BLaER1 (cell line): ENCODE results near the gene SYNJ2.

Experiments used
- H3K27ac ChIP-seq: shearing (Covaris generic); formaldehyde crosslinking; 2 replicates; pipeline ENCODE4 v1.8.1; 2022
- H3K27me3 ChIP-seq: shearing (Covaris generic); formaldehyde crosslinking; 2 replicates; pipeline ENCODE4 v1.8.1; 2022
- H3K36me3 ChIP-seq: shearing (Covaris generic); formaldehyde crosslinking; 2 replicates; pipeline ENCODE4 v1.8.1; 2022
- H3K4me1 ChIP-seq: shearing (Covaris generic); formaldehyde crosslinking; 2 replicates; pipeline ENCODE4 v1.8.1; 2022
- H3K4me2 ChIP-seq: shearing (Covaris generic); formaldehyde crosslinking; 2 replicates; pipeline ENCODE4 v1.8.1; 2022
- H3K4me3 ChIP-seq: shearing (Covaris generic); formaldehyde crosslinking; 2 replicates; pipeline ENCODE4 v1.8.1; 2022
- H3K9ac ChIP-seq: shearing (Covaris generic); formaldehyde crosslinking; 2 replicates; pipeline ENCODE4 v1.8.1; 2022
- H3K9me3 ChIP-seq: shearing (Covaris generic); formaldehyde crosslinking; 2 replicates; pipeline ENCODE4 v1.8.1; 2022
- H4K20me1 ChIP-seq: shearing (Covaris generic); formaldehyde crosslinking; 2 replicates; pipeline ENCODE4 v1.8.1; 2022
- Cebpa-rat ChIP-seq: shearing (Covaris generic); IDR thresholded peaks from 2 replicates; pipeline ENCODE4 v1.8.1; 2022

The SYNJ2 gene

DNA sequence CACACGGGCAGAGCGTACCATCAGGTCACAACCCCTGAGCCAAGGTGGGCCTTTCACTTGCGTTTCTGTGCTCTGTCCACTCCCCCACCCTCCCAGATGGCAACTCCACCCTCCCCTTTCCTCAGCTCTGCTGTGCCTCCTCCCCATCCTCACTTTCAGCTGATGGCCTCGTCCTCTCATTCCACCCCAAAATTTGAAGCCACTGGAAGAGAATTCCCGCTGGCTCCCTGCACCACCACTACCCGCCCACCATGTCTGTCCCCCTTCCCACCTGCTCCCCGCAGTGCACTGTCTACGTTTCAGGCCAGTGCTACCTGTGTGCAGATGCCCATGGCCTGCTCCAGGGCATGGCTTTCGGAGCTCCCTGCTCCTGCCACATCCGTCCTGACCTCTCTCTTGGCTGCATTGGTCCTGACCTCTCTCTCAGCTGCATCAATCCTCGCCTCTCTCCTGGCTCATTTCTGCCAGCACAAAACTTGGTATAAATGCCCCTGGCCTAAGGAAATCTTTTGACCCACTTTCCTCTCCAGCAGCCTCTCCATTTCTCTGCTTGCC is 24.0 kb downstream of the SYNJ2 start:
- H3K4me1 ChIP-seq = peaks cover 32% of the 10 kb centered on the region
- H3K36me3 ChIP-seq = 0 out of 2 replicates have a peak, but pooled peaks cover 4% of the 10 kb centered on the region
- no peak overlapping the region for H3K9ac ChIP-seq
- H3K27ac ChIP-seq = no peak overlapping the region
- no peaks in the 10 kb centered on the region for H3K9me3 ChIP-seq
- no peaks in the 10 kb centered on the region for H4K20me1 ChIP-seq
- no peak overlapping the region for H3K4me2 ChIP-seq
- TF ChIP-seq Cebpa-rat = no peak
- H3K27me3 ChIP-seq = no peaks in the 10 kb centered on the region
- H3K4me3 ChIP-seq = no peak overlapping the region

DNA sequence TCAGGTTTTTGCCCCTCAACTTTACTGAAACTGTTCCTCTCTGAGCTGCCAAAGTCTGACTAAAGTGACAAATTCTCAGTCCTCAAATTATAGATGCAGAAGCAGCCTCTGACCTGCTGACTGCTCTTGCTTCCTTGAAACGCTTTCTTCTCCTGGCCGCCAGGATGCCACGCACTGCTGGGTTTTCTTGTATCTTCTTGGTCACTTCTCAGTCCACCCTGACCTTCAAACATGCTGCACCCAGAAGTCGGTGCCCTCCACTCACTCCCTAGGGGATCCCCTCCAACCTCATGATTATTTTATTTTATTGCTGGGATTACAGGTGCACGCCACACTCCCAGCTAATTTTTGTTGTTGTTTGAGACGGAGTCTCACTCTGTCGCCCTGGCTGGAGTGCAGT is 24.7 kb downstream of the SYNJ2 start:
- Histone ChIP-seq H3K4me3 (no peak overlapping the region), H4K20me1 (no peaks in the 10 kb centered on the region), H3K27ac (no peak overlapping the region), H3K4me1 (peaks cover 37% of the 10 kb centered on the region), H3K9ac (no peak overlapping the region), H3K9me3 (no peaks in the 10 kb centered on the region), H3K4me2 (no peak overlapping the region), H3K36me3 (0 out of 2 replicates have a peak, but pooled peaks cover 4% of the 10 kb centered on the region), H3K27me3 (no peaks in the 10 kb centered on the region)
- no peak for TF ChIP-seq Cebpa-rat

DNA sequence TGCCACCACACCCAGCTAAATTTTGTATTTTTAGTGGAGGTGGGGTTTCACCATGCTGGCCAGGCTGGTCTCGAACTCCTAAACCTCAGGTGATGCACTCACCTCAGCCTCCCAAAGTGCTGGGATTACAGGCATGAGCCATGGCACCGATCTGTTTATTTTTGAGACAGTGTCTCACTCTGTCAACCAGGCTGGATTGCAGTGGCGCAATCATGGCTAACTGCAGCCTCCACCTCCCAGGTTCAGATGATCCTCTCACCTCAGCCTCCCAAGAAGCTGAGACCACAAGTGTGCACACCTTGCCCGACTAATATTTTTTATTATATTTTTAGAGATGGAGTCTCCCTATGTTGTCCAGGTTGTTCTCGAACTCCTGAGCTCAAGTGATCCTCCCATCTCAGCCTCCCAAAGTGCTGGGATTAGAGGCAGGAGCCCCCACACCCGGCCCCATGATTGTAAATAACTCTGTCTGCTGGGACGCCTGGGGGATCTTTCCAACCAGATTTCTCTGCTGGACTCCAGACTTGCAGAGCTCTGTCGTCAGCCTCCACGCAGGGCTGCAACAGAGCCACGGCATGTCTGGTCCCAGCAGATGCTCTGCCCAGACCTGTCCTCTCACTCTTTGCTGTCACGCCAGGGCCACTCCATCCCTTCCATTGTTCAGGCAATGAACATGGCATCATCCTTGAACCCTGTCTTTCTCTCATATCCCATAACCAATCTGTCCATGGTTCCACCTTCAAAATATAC is 25.3 kb downstream of the SYNJ2 start:
- no peaks in the 10 kb centered on the region for H3K27me3 ChIP-seq
- no peak overlapping the region for H3K9ac ChIP-seq
- H3K9me3 ChIP-seq = no peaks in the 10 kb centered on the region
- peaks cover 42% of the 10 kb centered on the region for H3K4me1 ChIP-seq
- no peak overlapping the region for H3K4me3 ChIP-seq
- H3K27ac ChIP-seq = no peak overlapping the region
- TF ChIP-seq Cebpa-rat = no peak
- H3K4me2 ChIP-seq = no peak overlapping the region
- H4K20me1 ChIP-seq = no peaks in the 10 kb centered on the region
- no peaks in the 10 kb centered on the region for H3K36me3 ChIP-seq

DNA sequence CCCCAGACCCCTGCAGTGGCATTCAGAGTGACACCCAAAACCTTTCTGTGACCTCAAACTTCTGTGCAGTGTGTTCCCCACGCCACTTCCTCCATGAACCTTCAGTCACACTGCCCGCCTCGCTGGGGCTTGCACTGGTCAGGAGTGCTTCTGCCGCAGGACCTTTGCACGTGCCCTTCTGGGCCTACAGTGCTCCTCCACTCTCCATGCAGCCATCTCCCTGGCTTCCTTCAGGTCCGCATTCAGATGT is 27.1 kb downstream of the SYNJ2 start:
- Histone ChIP-seq H3K4me1 (peaks cover 35% of the 10 kb centered on the region), H3K4me3 (no peak overlapping the region), H3K36me3 (no peaks in the 10 kb centered on the region), H3K4me2 (no peak overlapping the region), H3K9ac (no peak overlapping the region), H3K27ac (no peak overlapping the region), H3K27me3 (no peaks in the 10 kb centered on the region), H4K20me1 (no peaks in the 10 kb centered on the region), H3K9me3 (no peaks in the 10 kb centered on the region; the same call in 1 of the 2 replicates)
- no peak for TF ChIP-seq Cebpa-rat

DNA sequence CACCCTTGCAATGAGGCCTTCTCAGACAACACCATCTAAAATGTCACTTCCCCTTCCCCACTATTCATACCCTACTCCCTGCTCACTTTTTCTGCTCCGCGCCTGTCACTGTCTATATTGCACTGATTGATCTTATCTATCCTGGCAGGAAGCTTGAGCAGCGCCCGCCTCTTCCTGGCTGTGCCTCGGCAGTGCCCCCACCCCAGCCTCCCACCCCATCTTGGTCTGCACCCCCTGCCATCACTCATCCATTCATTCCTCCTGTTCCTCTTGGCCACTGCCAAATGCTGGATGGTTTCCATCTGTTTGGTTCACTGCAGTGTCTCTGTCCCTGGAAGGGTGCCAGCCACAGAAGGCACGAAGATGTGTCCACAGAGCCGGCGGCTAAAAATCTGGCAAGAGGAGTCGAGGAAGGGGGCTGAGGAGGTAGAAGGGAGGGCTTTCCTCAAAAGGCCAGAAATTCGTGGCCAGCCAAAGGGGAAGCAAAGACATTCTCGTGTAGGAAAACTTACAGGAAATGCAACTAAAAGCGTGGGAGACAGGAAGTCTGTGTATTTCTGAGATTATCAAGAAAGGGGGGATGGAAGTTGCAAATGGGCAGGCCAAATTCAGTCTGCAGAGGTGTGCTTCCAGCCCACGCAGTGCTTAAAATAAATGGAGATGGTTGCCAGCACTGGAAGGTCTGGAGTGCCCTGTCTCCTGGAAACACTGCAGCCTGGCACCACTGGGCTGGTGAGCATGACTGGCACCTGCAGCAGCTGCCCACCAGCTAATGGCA is 27.6 kb downstream of the SYNJ2 start:
- H3K27ac ChIP-seq = no peak overlapping the region
- TF ChIP-seq Cebpa-rat = no peak
- H3K4me3 ChIP-seq = no peak overlapping the region
- no peak overlapping the region for H3K9ac ChIP-seq
- H3K4me2 ChIP-seq = peak overlapping the region; percentile 58
- H4K20me1 ChIP-seq = no peaks in the 10 kb centered on the region
- H3K9me3 ChIP-seq = no peaks in the 10 kb centered on the region; the same call in 1 of the 2 replicates
- H3K36me3 ChIP-seq = no peaks in the 10 kb centered on the region
- no peaks in the 10 kb centered on the region for H3K27me3 ChIP-seq
- H3K4me1 ChIP-seq = peaks cover 35% of the 10 kb centered on the region

DNA sequence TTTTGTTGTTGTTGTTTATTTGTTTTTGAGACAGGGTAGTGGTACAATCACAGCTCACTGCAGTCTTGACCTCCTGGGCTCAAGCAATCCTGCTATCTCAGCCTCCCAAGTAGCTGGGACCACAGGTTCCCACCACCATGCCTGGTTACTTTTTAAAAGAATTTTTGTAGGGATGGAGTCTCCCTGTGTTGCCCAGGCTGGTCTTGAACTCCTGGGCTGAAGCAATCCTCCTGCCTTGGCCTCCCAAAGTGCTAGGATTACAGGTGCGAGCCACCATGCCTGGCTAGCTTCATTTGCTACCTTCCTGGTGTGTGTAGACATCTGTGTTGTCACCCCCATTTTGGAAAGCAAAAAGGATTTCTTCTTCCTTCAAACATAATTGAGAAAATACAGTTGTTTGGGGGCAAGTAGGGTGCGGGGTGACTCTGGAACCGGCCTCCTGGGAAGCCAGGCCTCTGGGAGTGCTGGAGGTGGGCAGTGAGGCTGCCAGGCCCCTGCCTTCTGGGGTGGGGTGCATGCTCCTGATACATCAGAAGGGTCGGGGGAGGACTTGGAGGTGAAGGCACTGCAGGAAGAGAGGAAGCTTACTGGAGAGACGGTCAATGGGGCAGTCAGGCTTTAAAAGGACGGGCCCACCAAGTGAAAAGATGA is 28.4 kb downstream of the SYNJ2 start:
- H3K27me3 ChIP-seq = no peaks in the 10 kb centered on the region
- H3K4me3 ChIP-seq = no peak overlapping the region
- H3K4me2 ChIP-seq = peak overlapping the region; percentile 58
- no peaks in the 10 kb centered on the region for H4K20me1 ChIP-seq
- no peak for TF ChIP-seq Cebpa-rat
- no peak overlapping the region for H3K27ac ChIP-seq
- peaks cover 41% of the 10 kb centered on the region for H3K4me1 ChIP-seq
- H3K9me3 ChIP-seq = no peaks in the 10 kb centered on the region; the same call in 1 of the 2 replicates
- no peak overlapping the region for H3K9ac ChIP-seq
- no peaks in the 10 kb centered on the region for H3K36me3 ChIP-seq

DNA sequence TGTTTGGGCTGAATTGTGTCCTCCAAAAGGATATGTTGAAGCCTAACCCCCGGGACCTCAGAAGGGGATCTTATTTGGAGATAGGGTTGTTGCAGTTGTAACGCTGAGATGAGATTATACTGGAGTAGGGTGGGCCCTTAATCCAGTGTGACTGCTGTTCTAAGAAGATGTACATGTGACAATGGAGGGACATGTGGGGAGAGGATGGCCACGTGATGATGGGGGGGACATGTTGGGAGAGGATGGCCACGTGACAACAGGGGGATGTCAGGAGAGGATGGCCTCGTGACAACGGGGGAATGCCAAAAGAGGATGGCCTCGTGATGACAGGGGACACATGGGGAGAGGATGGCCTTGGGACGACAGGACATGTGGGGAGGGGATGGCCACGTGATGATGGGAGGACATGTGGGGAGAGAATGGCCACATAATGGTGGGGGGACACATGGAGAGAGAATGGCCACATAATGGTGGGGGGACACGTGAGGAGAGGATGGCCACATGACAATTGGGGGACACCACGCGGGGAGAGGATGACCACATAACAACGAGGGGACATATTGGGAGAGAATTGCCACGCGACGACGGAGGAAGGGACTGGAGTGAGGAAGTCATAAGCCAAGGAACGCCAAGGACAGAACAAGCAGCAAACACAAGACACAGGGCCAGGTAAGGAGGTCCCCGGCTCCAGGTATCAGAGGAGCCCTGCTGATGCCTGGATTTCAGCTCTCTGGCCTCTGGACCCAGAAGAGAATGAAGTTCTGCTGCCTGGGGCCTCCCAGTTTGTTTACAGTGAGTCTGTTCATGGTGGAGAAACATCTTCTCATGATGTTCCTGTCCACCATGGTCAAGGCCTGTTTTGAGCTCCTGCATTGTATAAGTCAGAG is 29.2 kb downstream of the SYNJ2 start:
- Histone ChIP-seq H3K4me2 (no peak overlapping the region), H3K9ac (no peak overlapping the region), H3K4me1 (peaks cover 45% of the 10 kb centered on the region), H3K36me3 (no peaks in the 10 kb centered on the region), H3K27me3 (no peaks in the 10 kb centered on the region), H4K20me1 (no peaks in the 10 kb centered on the region), H3K9me3 (no peaks in the 10 kb centered on the region; the same call in 1 of the 2 replicates), H3K27ac (no peak overlapping the region), H3K4me3 (no peak overlapping the region)
- TF ChIP-seq Cebpa-rat = no peak

DNA sequence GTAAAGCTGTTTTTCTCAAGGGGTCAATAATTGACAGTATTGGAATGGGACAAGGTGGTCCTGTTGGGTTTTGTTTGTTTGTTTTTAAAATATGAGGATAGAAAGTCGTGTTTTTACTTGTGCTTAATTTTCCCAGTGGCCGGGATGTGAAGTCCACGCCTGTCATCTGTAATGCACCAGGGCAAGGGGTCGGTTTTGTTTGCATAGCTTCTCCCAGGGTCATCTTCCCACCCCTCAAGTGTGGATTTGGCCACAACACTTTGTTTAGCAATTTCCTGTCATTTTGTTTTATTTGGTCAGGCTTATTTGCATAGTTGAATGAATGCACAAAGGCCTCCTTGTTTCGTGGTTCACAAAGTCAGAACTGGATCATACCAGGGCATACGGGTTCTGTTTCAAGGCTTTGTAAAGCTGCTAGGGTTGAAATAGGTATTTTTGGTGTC is 29.8 kb downstream of the SYNJ2 start:
- no peaks in the 10 kb centered on the region; the same call in 1 of the 2 replicates for H3K9me3 ChIP-seq
- no peak overlapping the region for H3K4me3 ChIP-seq
- H3K4me1 ChIP-seq = peaks cover 45% of the 10 kb centered on the region
- TF ChIP-seq Cebpa-rat = no peak
- H3K27ac ChIP-seq = no peak overlapping the region
- H3K9ac ChIP-seq = no peak overlapping the region
- H3K36me3 ChIP-seq = no peaks in the 10 kb centered on the region; the same call in 1 of the 2 replicates
- no peaks in the 10 kb centered on the region for H4K20me1 ChIP-seq
- H3K27me3 ChIP-seq = no peaks in the 10 kb centered on the region
- peak overlapping the region; percentile 7; the same call in 1 of the 2 replicates for H3K4me2 ChIP-seq
